ENCODE results near the gene TRIML1. TPM values are rescaled to one million over a fixed set of nuclear protein-coding genes. Genes with fewer than 3 reads are reported as not detected.

TRIML1 gene
- polyA plus RNA-seq, 1 donor from 2014 or later, result not detected

- Histone ChIP-seq H2AFZ (ENCODE audit: low read depth, low read length) (no peak overlapping the region), H3K4me2 (ENCODE audit: low read length) (no peak overlapping the region)
Measured at GRCh38 chr4:188139671-188140070, 430 bp downstream of the TRIML1 start.

GRCh38 chr4:188143731-188144130, 4.5 kb downstream of the TRIML1 start:
- Histone ChIP-seq H3K9me2 (ENCODE audit: insufficient read depth, low read length) (no peaks in the 10 kb centered on the region), H3K27me3 (ENCODE audit: insufficient read depth, low read depth, low read length) (no peaks in the 10 kb centered on the region), H3K4me2 (ENCODE audit: low read length) (no peak overlapping the region), H3K4me3 (ENCODE audit: low read length) (no peak overlapping the region), H2AFZ (ENCODE audit: low read depth, low read length) (no peak overlapping the region), H3K9me3 (ENCODE audit: low read length) (no peaks in the 10 kb centered on the region), H4K20me1 (ENCODE audit: insufficient read depth) (no peaks in the 10 kb centered on the region), H3K9ac (ENCODE audit: low read length) (no peak overlapping the region), H3K27ac (ENCODE audit: low read length) (no peak overlapping the region), H3F3A (ENCODE audit: insufficient read depth, low read length, poor library complexity, severe bottlenecking) (no peaks in the 10 kb centered on the region), H3K36me3 (ENCODE audit: insufficient read depth, low read length) (no peaks in the 10 kb centered on the region), H3K79me2 (replicated peaks; ENCODE audit: insufficient read depth, low read length) (no peaks in the 10 kb centered on the region)
- TF ChIP-seq TAF1 (IDR thresholded peaks at IDR 0.05; ENCODE audit: low read depth), result no peak
- TF ChIP-seq EZH2 (IDR thresholded peaks at IDR 0.05; ENCODE audit: borderline replicate concordance, insufficient read depth, low read length, poor library complexity, severe bottlenecking), result no peak
- TF ChIP-seq CTCF (IDR thresholded peaks at IDR 0.05; ENCODE audit: poor library complexity, severe bottlenecking), result no peak
- TF ChIP-seq RAD21 (conservative IDR thresholded peaks at IDR 0.05), result no peak
- no peak for TF ChIP-seq EP300 (conservative IDR thresholded peaks at IDR 0.05; ENCODE audit: poor library complexity, severe bottlenecking)
- no peak for TF ChIP-seq SMC3 (conservative IDR thresholded peaks at IDR 0.05; ENCODE audit: poor library complexity)
- no peak for TF ChIP-seq MXI1 (conservative IDR thresholded peaks at IDR 0.05; ENCODE audit: poor library complexity, severe bottlenecking)
- no peak for TF ChIP-seq REST (IDR thresholded peaks at IDR 0.05; ENCODE audit: borderline replicate concordance)
- no peak for TF ChIP-seq POLR2AphosphoS5 (IDR thresholded peaks at IDR 0.05)

More at GRCh38 chr4:188139671-188140070, 430 bp downstream of the TRIML1 start:
- Histone ChIP-seq H3F3A (ENCODE audit: insufficient read depth, low read length, poor library complexity, severe bottlenecking) (no peaks in the 10 kb centered on the region), H3K36me3 (ENCODE audit: insufficient read depth, low read length) (no peaks in the 10 kb centered on the region), H3K9me3 (ENCODE audit: low read length) (no peaks in the 10 kb centered on the region), H3K9ac (ENCODE audit: low read length) (no peak overlapping the region), H3K27ac (ENCODE audit: low read length) (no peak overlapping the region), H3K9me2 (ENCODE audit: insufficient read depth, low read length) (no peaks in the 10 kb centered on the region), H3K79me2 (replicated peaks; ENCODE audit: insufficient read depth, low read length) (no peaks in the 10 kb centered on the region), H3K27me3 (ENCODE audit: insufficient read depth, low read depth, low read length) (no peaks in the 10 kb centered on the region), H4K20me1 (ENCODE audit: insufficient read depth) (no peaks in the 10 kb centered on the region), H3K4me3 (ENCODE audit: low read length) (no peak overlapping the region)
- TF ChIP-seq EP300 (conservative IDR thresholded peaks at IDR 0.05; ENCODE audit: poor library complexity, severe bottlenecking) (no peak), REST (IDR thresholded peaks at IDR 0.05; ENCODE audit: borderline replicate concordance) (no peak), MXI1 (conservative IDR thresholded peaks at IDR 0.05; ENCODE audit: poor library complexity, severe bottlenecking) (no peak)

All from neural cell (in vitro differentiated cells).